Measurements from ENCODE around the gene LDLRAD3. TPM values are rescaled to one million over a fixed set of nuclear protein-coding genes. Genes with fewer than 3 reads are reported as not detected.

Gene LDLRAD3
- polyA plus RNA-seq, 3 donors from 2014 or later = 0.84 TPM; not detected in 2

GRCh38 chr11:36192425-36193289 lies 248.8 kb downstream of the LDLRAD3 start:
- H3K27ac Mint-ChIP-seq = no peak overlapping the region
- H3K27me3 Mint-ChIP-seq (ENCODE audit: low read depth in 3 of 3) = peaks cover 0 to 4% (median 2%) of the 10 kb centered on the region in 3 donors
- no peak for DNase-seq

GRCh38 chr11:36193290-36193619 lies 249.4 kb downstream of the LDLRAD3 start:
- H3K4me3 Mint-ChIP-seq = no peak overlapping the region
- peaks cover 0 to 4% (median 4%) of the 10 kb centered on the region in 3 donors for H3K27me3 Mint-ChIP-seq (ENCODE audit: low read depth in 3 of 3)

More at GRCh38 chr11:36192425-36193289, 248.8 kb downstream of the LDLRAD3 start:
- Mint-ChIP-seq H3K9me3 (no peaks in the 10 kb centered on the region), H3K36me3 (no peaks in the 10 kb centered on the region), H3K4me3 (no peak overlapping the region), H3K4me1 (no peaks in the 10 kb centered on the region)

DNA sequence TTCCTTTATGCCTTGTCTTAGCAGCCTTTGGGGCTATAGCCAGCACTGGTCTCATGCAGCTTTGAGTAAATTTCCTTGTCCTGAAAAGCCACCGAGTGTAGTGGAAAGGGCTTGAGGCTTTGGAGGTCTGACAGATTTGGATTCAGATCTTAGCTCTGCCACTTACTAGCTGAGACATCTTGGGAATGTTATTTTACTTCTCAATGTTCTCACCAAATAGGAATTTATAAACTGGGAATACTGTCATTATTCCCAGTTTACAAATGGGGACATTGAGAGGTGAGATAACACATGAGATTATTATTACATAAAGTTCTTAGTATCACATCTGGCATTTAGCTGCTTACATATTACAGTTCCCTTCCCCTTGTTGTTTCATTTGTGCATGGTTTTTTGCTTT lies 249.9 kb downstream of the LDLRAD3 start:
- Mint-ChIP-seq H3K4me3 (no peak overlapping the region), H3K27me3 (ENCODE audit: low read depth in 3 of 3) (peaks cover 2 to 8% (median 4%) of the 10 kb centered on the region in 3 donors), H3K4me1 (no peaks in the 10 kb centered on the region), H3K36me3 (no peaks in the 10 kb centered on the region), H3K9me3 (no peaks in the 10 kb centered on the region), H3K27ac (no peak overlapping the region)
- DNase-seq = no peak

More at GRCh38 chr11:36193290-36193619, 249.4 kb downstream of the LDLRAD3 start:
- DNase-seq = no peak
- H3K27ac Mint-ChIP-seq = no peak overlapping the region
- no peaks in the 10 kb centered on the region for H3K9me3 Mint-ChIP-seq
- no peaks in the 10 kb centered on the region for H3K4me1 Mint-ChIP-seq
- H3K36me3 Mint-ChIP-seq = no peaks in the 10 kb centered on the region

DNA sequence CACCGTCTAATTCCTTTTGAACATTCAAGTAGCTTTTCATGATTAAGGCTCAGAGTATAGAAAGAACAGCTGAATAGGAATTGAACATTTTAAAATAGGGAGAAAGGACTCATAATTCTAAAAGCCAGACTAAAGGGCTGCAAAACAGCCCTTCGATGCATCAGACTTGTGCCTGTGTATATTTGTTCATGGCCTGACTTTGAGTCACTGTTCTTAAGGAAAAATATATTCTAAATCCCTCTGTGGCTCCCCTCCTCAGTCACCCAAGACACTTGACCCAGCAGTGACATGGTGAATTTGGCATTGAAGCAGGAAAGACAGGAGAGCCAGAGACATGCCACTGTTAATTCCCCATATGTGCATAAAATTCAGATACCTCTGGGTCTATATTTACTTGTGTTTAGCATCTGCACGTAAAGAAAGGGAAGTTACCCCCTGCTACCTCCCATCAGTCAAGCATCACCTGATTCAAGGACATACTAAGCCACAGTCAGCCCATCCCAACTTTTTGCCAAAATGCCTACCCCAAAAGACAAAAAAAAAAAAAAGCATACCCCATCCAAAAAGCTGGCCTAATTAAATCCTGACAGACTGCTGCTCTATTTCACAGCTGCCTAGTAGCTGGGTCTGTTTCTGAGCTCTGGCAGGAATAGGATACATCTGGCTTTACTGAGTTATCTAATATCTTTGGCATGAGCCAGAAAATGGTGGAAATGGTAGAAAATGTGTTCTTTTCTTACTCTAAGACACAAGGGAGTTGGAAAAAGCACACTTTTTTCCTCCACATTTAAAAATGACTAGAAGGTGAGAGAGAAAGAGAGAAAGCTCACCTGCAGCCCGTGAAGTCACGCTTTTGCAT lies 251.9 kb downstream of the LDLRAD3 start:
- Mint-ChIP-seq H3K4me1 (no peaks in the 10 kb centered on the region), H3K9me3 (no peaks in the 10 kb centered on the region), H3K27ac (no peak overlapping the region), H3K27me3 (ENCODE audit: low read depth in 3 of 3) (peaks cover 4 to 7% (median 5%) of the 10 kb centered on the region in 3 donors), H3K4me3 (no peak overlapping the region), H3K36me3 (no peaks in the 10 kb centered on the region)
- no peak for DNase-seq

- peaks cover 4 to 5% (median 4%) of the 10 kb centered on the region in 3 donors for H3K27me3 Mint-ChIP-seq (ENCODE audit: low read depth in 3 of 3)
- no peaks in the 10 kb centered on the region for H3K4me1 Mint-ChIP-seq
- no peak for DNase-seq
- H3K4me3 Mint-ChIP-seq = no peak overlapping the region
- no peak overlapping the region for H3K27ac Mint-ChIP-seq
- H3K9me3 Mint-ChIP-seq = no peaks in the 10 kb centered on the region
- no peaks in the 10 kb centered on the region for H3K36me3 Mint-ChIP-seq
Observed at GRCh38 chr11:36196411-36196998, 252.6 kb downstream of the LDLRAD3 start.

DNA sequence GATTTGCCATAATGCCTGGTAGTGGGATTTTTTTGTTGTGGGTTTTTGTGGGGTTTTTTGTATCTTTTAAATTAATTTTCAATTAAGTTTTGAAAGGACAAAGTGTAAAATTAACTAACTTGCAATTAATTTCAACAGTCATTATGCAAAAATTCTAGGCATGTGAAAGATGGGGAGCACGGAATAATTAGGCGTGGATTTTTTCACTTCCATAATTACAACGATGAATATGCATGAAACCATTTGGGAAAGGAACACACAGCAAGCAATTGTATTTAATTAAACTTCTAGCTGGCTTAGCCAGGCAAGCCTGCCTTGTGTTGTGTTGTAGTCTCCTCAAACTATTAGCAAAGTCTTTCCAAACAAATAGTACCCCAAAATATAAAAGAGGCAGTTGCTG lies 257.5 kb downstream of the LDLRAD3 start:
- Mint-ChIP-seq H3K4me3 (no peak overlapping the region), H3K27ac (no peak overlapping the region), H3K4me1 (no peaks in the 10 kb centered on the region), H3K9me3 (no peaks in the 10 kb centered on the region), H3K36me3 (no peaks in the 10 kb centered on the region), H3K27me3 (ENCODE audit: low read depth in 3 of 3) (peaks cover 4 to 9% (median 9%) of the 10 kb centered on the region in 3 donors)
- no peak for DNase-seq

GRCh38 chr11:36205536-36205935 lies 261.7 kb downstream of the LDLRAD3 start:
- Mint-ChIP-seq H3K4me3 (no peak overlapping the region), H3K36me3 (no peaks in the 10 kb centered on the region), H3K27me3 (ENCODE audit: low read depth in 3 of 3) (peaks cover 2 to 6% (median 5%) of the 10 kb centered on the region in 3 donors), H3K27ac (no peak overlapping the region), H3K9me3 (no peaks in the 10 kb centered on the region), H3K4me1 (no peaks in the 10 kb centered on the region)
- DNase-seq = no peak

DNA sequence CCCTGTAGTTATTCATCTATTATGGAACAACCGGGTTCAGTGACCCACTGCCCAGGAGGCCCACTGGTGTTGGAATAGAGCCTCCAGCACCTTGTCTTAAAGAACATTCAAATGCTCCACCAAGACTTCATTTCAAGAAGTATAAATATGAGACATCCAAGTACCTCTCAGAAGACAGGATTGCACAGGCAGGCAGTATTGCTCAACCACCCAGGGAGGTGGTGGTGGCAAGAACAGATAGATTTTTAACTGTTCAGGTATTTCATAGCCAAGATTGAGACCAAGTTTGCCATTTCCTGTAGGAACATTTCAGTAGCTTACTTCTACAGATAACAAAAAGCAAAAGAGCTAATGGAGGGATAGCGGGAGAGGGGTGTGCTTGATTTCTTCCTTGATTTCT lies 266.7 kb downstream of the LDLRAD3 start:
- no peak overlapping the region for H3K27ac Mint-ChIP-seq
- DNase-seq = no peak
- H3K27me3 Mint-ChIP-seq (ENCODE audit: low read depth in 3 of 3) = peaks cover 0 to 5% (median 3%) of the 10 kb centered on the region in 3 donors

GRCh38 chr11:36211761-36212430 lies 268.0 kb downstream of the LDLRAD3 start:
- DNase-seq = no peak
- H3K27ac Mint-ChIP-seq = no peak overlapping the region
- H3K36me3 Mint-ChIP-seq = no peaks in the 10 kb centered on the region
- no peak overlapping the region for H3K4me3 Mint-ChIP-seq
- no peaks in the 10 kb centered on the region for H3K9me3 Mint-ChIP-seq
- H3K27me3 Mint-ChIP-seq (ENCODE audit: low read depth in 3 of 3) = peaks cover 0 to 8% (median 3%) of the 10 kb centered on the region in 3 donors
- H3K4me1 Mint-ChIP-seq = no peaks in the 10 kb centered on the region

More for the DNA sequence above, 266.7 kb downstream of the LDLRAD3 start:
- Mint-ChIP-seq H3K36me3 (no peaks in the 10 kb centered on the region), H3K4me3 (no peak overlapping the region), H3K4me1 (no peaks in the 10 kb centered on the region), H3K9me3 (no peaks in the 10 kb centered on the region)

DNA sequence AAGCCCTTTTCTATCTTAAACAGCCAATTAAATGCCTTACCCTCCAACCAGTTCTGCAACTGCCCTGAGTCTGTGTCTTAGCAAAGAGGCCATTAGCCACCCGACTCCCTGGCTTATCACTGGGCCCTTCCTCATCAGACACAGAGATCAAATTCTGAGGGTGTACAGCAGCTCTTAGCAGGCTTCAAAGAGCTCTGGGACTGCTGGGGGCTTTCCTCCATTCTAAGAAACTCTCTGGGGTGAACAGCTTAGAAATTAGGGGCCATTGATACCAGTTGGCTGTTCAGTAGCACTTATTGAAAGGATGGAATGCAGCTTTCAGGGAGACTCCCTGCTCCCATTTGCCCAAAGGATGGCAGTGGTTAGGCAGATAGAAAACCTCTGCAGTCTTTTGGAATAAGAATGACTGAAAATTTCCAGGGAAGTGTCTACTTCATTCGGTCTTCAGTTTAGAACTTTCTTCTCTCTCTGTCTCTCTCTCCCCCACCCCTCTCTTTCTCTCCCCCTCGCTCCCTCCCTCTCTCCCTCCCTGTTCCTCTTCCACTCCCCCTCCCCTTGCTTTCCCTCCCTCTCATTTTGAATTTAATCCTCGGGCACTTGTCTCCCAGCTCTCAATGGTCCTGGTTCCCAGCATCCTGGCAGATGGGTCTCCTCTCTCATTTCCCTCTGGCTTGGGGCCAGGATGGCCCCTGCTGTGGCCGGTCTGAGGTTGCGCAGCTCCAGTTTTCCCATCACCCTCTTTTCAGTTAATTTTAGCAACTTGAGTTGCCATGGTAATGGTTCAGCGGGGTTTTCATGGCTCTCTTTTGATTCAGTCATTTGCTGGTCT lies 268.9 kb downstream of the LDLRAD3 start:
- no peaks in the 10 kb centered on the region for H3K9me3 Mint-ChIP-seq
- no peak overlapping the region for H3K27ac Mint-ChIP-seq
- no peak for DNase-seq
- no peaks in the 10 kb centered on the region for H3K36me3 Mint-ChIP-seq
- H3K27me3 Mint-ChIP-seq (ENCODE audit: low read depth in 3 of 3) = peaks cover 0 to 8% (median 4%) of the 10 kb centered on the region in 3 donors
- no peak overlapping the region for H3K4me3 Mint-ChIP-seq
- H3K4me1 Mint-ChIP-seq = no peaks in the 10 kb centered on the region

DNA sequence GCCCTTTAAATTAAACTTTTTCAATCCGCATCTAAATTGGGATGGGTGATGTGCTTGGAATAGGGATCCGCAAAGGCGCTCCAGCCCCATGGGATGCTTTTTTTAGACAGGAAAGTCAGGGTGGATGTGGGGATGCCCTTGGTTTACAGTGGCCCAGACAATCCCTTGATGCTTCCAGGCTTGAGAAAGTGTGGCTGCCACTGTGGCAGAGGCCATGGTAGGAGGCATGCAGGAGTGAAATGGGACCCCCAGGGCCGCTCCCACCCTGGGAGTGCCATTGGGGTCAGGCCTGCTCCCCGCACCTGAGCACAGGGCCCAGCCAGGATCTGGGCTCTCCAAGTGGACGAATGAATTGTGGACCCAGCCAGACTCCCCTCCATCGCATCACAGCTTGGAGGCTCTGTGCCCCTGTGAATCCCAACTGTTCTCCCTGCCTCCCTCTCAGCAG lies 269.6 kb downstream of the LDLRAD3 start:
- Mint-ChIP-seq H3K4me3 (no peak overlapping the region), H3K9me3 (no peaks in the 10 kb centered on the region), H3K27ac (no peak overlapping the region), H3K27me3 (ENCODE audit: low read depth in 3 of 3) (peaks cover 0 to 10% (median 4%) of the 10 kb centered on the region in 3 donors), H3K36me3 (no peaks in the 10 kb centered on the region), H3K4me1 (no peaks in the 10 kb centered on the region)
- no peak for DNase-seq

GRCh38 chr11:36214480-36214879 lies 270.6 kb downstream of the LDLRAD3 start:
- Mint-ChIP-seq H3K27ac (no peak overlapping the region), H3K4me1 (no peaks in the 10 kb centered on the region), H3K27me3 (ENCODE audit: low read depth in 3 of 3) (peaks cover 0 to 11% (median 4%) of the 10 kb centered on the region in 3 donors), H3K4me3 (no peak overlapping the region), H3K36me3 (no peaks in the 10 kb centered on the region), H3K9me3 (peaks cover 0 to 8% (median 3%) of the 10 kb centered on the region in 6 donors)
- no peak for DNase-seq

Measured in immature natural killer cell (primary cell).